BE2C (cell line): ENCODE measurements around the gene ANKRD13B.

Experiments
- DNase-seq: peaks from one replicate; pipeline ENCODE4 v3.0.0-alpha.2; 2020
- H3K27me3 ChIP-seq: fragments of 250-450 bp; sonication (Bioruptor Pico); 2 replicates; pipeline ENCODE4 v1.5.1; 2020; ENCODE audit warnings: mild to moderate bottlenecking
- H3K36me3 ChIP-seq: fragments of 250-450 bp; sonication (Bioruptor Pico); 2 replicates; pipeline ENCODE4 v1.5.1; 2020; ENCODE audit warnings: mild to moderate bottlenecking
- H3K4me1 ChIP-seq: fragments of 250-450 bp; sonication (Bioruptor Pico); 2 replicates; pipeline ENCODE4 v1.5.1; 2020
- H3K4me3 ChIP-seq: 2 replicates; pipeline ENCODE4 v1.5.1; 2011; ENCODE audit warnings: low read depth, low read length
- H3K9me3 ChIP-seq: fragments of 250-450 bp; sonication (Bioruptor Pico); 2 replicates; pipeline ENCODE4 v1.5.1; 2020
- TF ChIP-seq, protein P1 (sequence below): IDR thresholded peaks from 2 replicates; pipeline ENCODE4 v1.5.1; 2012; ENCODE audit warnings: mild to moderate bottlenecking, low read depth, low read length

The ANKRD13B gene

DNA sequence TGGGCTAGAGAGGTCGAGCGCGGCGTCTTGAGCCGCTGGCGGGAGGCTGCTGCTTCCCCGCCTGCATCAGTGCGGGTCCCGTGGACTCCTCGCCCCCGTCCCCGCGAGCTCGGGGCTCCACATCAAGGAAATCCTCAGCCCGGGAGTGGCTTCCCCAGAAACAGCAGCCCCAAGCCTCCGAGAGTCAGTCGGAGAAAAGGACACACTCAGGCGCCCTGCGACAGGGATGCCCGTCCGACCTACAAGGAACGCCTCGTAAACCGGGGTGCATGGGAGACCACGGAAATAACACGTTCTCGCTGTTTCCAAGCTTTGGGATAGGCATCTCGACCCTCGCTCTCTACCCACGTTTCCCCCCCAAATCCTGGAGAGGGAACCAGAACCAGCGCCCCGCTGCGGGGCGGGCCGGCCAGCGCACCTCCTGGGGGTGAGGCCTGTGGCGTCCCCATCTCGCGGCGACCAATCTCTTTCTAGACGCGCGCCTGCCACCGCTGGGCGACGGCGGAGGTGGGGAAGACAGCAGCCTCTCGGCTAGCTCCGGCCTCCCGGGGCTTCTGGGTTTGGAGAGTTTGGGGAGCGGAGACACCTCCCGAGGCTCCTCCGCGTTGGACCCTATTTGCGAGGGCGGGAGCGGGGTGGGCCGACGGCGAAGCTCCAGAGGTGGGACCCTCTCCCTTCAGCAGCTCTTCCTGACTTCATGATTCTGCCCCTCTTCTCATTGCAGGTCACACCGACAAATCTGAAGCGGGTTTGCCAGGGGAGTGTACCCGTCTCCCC lies 25.2 kb upstream of the ANKRD13B start:
- peak; percentile 51 for DNase-seq

DNA sequence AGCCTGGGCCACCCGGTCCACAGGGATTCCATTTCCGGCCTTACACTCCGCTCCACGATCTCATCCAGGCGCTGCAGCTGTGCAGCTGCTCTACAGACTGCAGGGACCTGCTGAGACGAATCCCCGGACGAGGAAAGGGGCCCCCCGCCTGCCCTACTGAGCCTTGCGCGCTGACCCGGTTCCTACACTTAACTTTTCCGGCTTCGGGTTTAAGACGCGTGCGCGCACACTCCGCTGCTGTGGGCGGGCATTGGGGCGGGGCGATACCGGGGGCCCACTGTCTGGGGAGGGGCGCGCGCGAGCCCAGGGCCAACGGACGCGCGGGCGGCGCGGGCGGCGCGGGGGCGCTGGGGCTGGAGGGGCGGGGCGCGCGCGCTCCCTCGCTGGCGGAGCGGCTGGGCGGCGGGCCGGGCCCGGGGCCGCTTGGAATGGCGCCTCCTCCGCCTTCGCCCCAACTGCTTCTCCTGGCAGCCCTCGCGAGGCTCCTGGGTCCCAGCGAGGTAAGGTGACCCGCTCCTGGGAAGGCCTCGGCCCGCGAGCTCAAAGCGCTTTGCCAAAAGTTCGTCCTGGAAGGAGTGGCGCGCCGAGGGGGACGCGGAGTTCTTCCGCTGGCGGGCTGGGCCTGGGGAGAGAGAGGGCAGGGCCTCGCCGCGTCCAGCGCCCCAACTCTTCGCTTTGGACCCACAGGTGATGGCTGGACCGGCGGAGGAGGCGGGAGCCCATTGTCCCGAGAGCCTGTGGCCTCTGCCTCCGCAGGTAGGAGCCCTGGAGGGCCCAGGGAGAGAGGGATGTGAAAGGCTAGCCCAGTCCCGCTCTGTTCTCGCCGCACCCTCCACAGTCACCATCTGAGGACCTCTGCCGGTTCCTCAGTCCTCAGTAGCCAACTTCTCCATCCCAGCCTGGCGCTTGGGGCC lies 24.3 kb upstream of the ANKRD13B start, which contains the start of gene TP53I13:
TSS of gene TP53I13 (plus strand) at position 371 of the 914 bp plus-strand sequence. CDS start at position 429, 58 bp downstream.
- TF ChIP-seq, protein P1, sequence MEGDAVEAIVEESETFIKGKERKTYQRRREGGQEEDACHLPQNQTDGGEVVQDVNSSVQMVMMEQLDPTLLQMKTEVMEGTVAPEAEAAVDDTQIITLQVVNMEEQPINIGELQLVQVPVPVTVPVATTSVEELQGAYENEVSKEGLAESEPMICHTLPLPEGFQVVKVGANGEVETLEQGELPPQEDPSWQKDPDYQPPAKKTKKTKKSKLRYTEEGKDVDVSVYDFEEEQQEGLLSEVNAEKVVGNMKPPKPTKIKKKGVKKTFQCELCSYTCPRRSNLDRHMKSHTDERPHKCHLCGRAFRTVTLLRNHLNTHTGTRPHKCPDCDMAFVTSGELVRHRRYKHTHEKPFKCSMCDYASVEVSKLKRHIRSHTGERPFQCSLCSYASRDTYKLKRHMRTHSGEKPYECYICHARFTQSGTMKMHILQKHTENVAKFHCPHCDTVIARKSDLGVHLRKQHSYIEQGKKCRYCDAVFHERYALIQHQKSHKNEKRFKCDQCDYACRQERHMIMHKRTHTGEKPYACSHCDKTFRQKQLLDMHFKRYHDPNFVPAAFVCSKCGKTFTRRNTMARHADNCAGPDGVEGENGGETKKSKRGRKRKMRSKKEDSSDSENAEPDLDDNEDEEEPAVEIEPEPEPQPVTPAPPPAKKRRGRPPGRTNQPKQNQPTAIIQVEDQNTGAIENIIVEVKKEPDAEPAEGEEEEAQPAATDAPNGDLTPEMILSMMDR: no peak
- peak; percentile 79 for DNase-seq
- Histone ChIP-seq H3K4me1 (peaks cover 4% of the 10 kb centered on the region), H3K9me3 (no peaks in the 10 kb centered on the region), H3K4me3 (peak within 1 kb of the TSS; percentile 64), H3K27me3 (peaks cover 20% of the 10 kb centered on the region), H3K36me3 (no peaks in the 10 kb centered on the region)

More for the DNA sequence above, 25.2 kb upstream of the ANKRD13B start:
- peak overlapping the region; percentile 64 for H3K4me3 ChIP-seq
- H3K9me3 ChIP-seq: no peaks in the 10 kb centered on the region
- TF ChIP-seq, protein P1: no peak
- peaks cover 4% of the 10 kb centered on the region for H3K4me1 ChIP-seq
- H3K27me3 ChIP-seq: peaks cover 20% of the 10 kb centered on the region
- H3K36me3 ChIP-seq: no peaks in the 10 kb centered on the region

- Histone ChIP-seq H3K27me3 (peaks cover 20% of the 10 kb centered on the region), H3K36me3 (no peaks in the 10 kb centered on the region), H3K9me3 (no peaks in the 10 kb centered on the region), H3K4me3 (peak overlapping the region; percentile 62), H3K4me1 (peaks cover 4% of the 10 kb centered on the region)
- TF ChIP-seq, protein P1: no peak
- no peak for DNase-seq
Observed at GRCh38 chr17:29569245-29569950, 23.5 kb upstream of the ANKRD13B start.

DNA sequence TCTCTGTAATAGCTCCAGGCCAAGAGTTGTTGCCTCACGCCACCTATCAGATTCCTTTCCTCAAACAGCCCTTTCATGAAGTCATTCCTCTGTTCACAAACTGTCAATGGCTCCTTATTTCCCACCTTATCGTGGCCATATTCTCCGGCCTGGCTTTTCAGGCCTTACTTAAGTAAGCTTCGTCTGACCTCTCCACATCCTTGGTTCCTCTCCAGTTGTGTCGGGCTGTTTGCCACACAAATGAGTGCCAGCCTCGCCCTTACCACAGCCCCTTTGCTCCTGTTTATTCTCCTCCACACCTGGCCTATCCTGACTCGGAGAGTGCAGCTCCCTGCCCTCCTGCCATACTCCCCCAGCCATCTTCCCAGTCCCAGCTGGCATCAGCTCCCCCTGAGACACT lies 22.4 kb upstream of the ANKRD13B start:
- H3K4me1 ChIP-seq: peaks cover 4% of the 10 kb centered on the region
- H3K27me3 ChIP-seq: peaks cover 18% of the 10 kb centered on the region
- H3K36me3 ChIP-seq: no peaks in the 10 kb centered on the region
- no peak for DNase-seq
- H3K4me3 ChIP-seq: no peak overlapping the region
- TF ChIP-seq, protein P1: no peak
- H3K9me3 ChIP-seq: no peaks in the 10 kb centered on the region

- TF ChIP-seq, protein P1: no peak
- peaks cover 4% of the 10 kb centered on the region for H3K4me1 ChIP-seq
- H3K36me3 ChIP-seq: no peaks in the 10 kb centered on the region
- H3K9me3 ChIP-seq: no peaks in the 10 kb centered on the region
- no peak for DNase-seq
- H3K4me3 ChIP-seq: no peak overlapping the region
- H3K27me3 ChIP-seq: peaks cover 9% of the 10 kb centered on the region
Observed at GRCh38 chr17:29571486-29571882, 21.4 kb upstream of the ANKRD13B start.
